Astrocyte of the hippocampus (primary cell): ENCODE results near the gene FAM13A.
A peak's percentile ranks its signal among the peaks of the same experiment; 100 is the strongest.

Experiments
- DNase-seq: peaks from one replicate; pipeline ENCODE4 v3.0.0; 2011; ENCODE audit warnings: low read depth, low spot score

FAM13A gene

GRCh38 chr4:88814043-88814617 is 242.9 kb downstream of the FAM13A start:
- no peak for DNase-seq

GRCh38 chr4:88813013-88813412 is 244.0 kb downstream of the FAM13A start:
- DNase-seq: no peak

GRCh38 chr4:88812420-88812819 is 244.6 kb downstream of the FAM13A start:
- no peak for DNase-seq

GRCh38 chr4:88811904-88812303 is 245.1 kb downstream of the FAM13A start:
- DNase-seq: no peak

- no peak for DNase-seq
These were observed 246.7 kb downstream of the FAM13A start for GRCh38 chr4:88810325-88810724.

- peak; percentile 35 for DNase-seq
These were observed 247.3 kb downstream of the FAM13A start for GRCh38 chr4:88809576-88810219.

- DNase-seq: no peak
These were observed 247.9 kb downstream of the FAM13A start for GRCh38 chr4:88809101-88809500.

GRCh38 chr4:88807499-88807898 is 249.5 kb downstream of the FAM13A start:
- peak; percentile 45 for DNase-seq

GRCh38 chr4:88804234-88804633 is 252.8 kb downstream of the FAM13A start:
- DNase-seq: no peak

GRCh38 chr4:88803600-88804096 is 253.3 kb downstream of the FAM13A start:
- DNase-seq: peak; percentile 87

- DNase-seq: peak; percentile 28
These were observed 254.2 kb downstream of the FAM13A start for GRCh38 chr4:88802585-88803286.

GRCh38 chr4:88802138-88802537 is 254.8 kb downstream of the FAM13A start:
- no peak for DNase-seq

GRCh38 chr4:88799900-88800299 is 257.1 kb downstream of the FAM13A start:
- no peak for DNase-seq

GRCh38 chr4:88797725-88798124 is 259.3 kb downstream of the FAM13A start:
- no peak for DNase-seq

GRCh38 chr4:88796545-88796944 is 260.4 kb downstream of the FAM13A start:
- no peak for DNase-seq

- DNase-seq: no peak
These were observed 262.0 kb downstream of the FAM13A start for GRCh38 chr4:88794952-88795351.

GRCh38 chr4:88794087-88794690 is 262.8 kb downstream of the FAM13A start:
- DNase-seq: no peak

GRCh38 chr4:88793475-88793874 is 263.5 kb downstream of the FAM13A start:
- no peak for DNase-seq

GRCh38 chr4:88792821-88793220 is 264.2 kb downstream of the FAM13A start:
- DNase-seq: peak; percentile 64

- DNase-seq: peak; percentile 77
These were observed 264.7 kb downstream of the FAM13A start for GRCh38 chr4:88792268-88792781.

- peak; percentile 60 for DNase-seq
These were observed 265.7 kb downstream of the FAM13A start for GRCh38 chr4:88791274-88791673.

- no peak for DNase-seq
These were observed 268.1 kb downstream of the FAM13A start for GRCh38 chr4:88788895-88789294.
